Bronchial epithelial cell (primary cell): ENCODE results near the gene P2RY11. TPM values are rescaled to one million over a fixed set of nuclear protein-coding genes. Genes with fewer than 3 reads are reported as not detected.

Source experiments
- DNase-seq: peaks from one replicate; pipeline ENCODE4 v3.0.0-alpha.2; 2010; ENCODE audit warnings: low read depth
- FAIRE-seq: peaks from 2 replicates; lab custom pipeline; 2011; peaks lifted over from hg19 to GRCh38; lab: Jason Lieb, UNC
- H3K27me3 ChIP-seq: 2 replicates; pipeline ENCODE4 v1.5.1; 2011; ENCODE audit warnings: low read length; ENCODE audit not compliant: control insufficient read depth, insufficient read depth
- H3K36me3 ChIP-seq: 2 replicates; pipeline ENCODE4 v1.5.1; 2011; ENCODE audit warnings: low read length; ENCODE audit not compliant: control insufficient read depth, insufficient read depth
- H3K4me3 ChIP-seq: 2 replicates; pipeline ENCODE4 v1.5.1; 2011; ENCODE audit warnings: mild to moderate bottlenecking, low read depth, low read length, control low read depth
- CTCF ChIP-seq: IDR thresholded peaks from 2 replicates; pipeline ENCODE4 v1.5.1; 2011; ENCODE audit warnings: mild to moderate bottlenecking, moderate library complexity, low read length, control low read depth, inconsistent platforms; ENCODE audit not compliant: insufficient read depth, severe bottlenecking
- total RNA-seq: library from RNA; depleted of rRNA; stranded (reverse); fragments of >200 nt; gene quantifications from 2 replicates; pipeline ENCODE4 v1.2.1, GENCODE V29; 2014

The P2RY11 gene
- total RNA-seq, 1 donor from 2014 or later: 1.1 TPM

- FAIRE-seq (no peak), DNase-seq (no peak)
- no peak for TF ChIP-seq CTCF
- Histone ChIP-seq H3K36me3 (peaks cover 24% of the 10 kb centered on the region), H3K27me3 (no peaks in the 10 kb centered on the region), H3K4me3 (no peak overlapping the region)
Measured at GRCh38 chr19:10149427-10149826, 37.9 kb downstream of the P2RY11 start.

- Histone ChIP-seq H3K4me3 (no peak overlapping the region), H3K27me3 (no peaks in the 10 kb centered on the region), H3K36me3 (peaks cover 20% of the 10 kb centered on the region)
- no peak for TF ChIP-seq CTCF
- DNase-seq: no peak
- FAIRE-seq: no peak
Measured at GRCh38 chr19:10151521-10151920, 40.0 kb downstream of the P2RY11 start.

- Histone ChIP-seq H3K36me3 (peaks cover 20% of the 10 kb centered on the region), H3K27me3 (no peaks in the 10 kb centered on the region), H3K4me3 (no peak overlapping the region)
- TF ChIP-seq CTCF: no peak
- FAIRE-seq: no peak
- DNase-seq: no peak
Measured at GRCh38 chr19:10152100-10152499, 40.6 kb downstream of the P2RY11 start.

- Histone ChIP-seq H3K36me3 (peaks cover 25% of the 10 kb centered on the region), H3K27me3 (no peaks in the 10 kb centered on the region), H3K4me3 (no peak overlapping the region)
- no peak for TF ChIP-seq CTCF
- DNase-seq (peak; percentile 36), FAIRE-seq (no peak)
Measured at GRCh38 chr19:10155839-10156238, 44.3 kb downstream of the P2RY11 start.

GRCh38 chr19:10158071-10158470 lies 46.6 kb downstream of the P2RY11 start:
- Histone ChIP-seq H3K4me3 (no peak overlapping the region), H3K27me3 (no peaks in the 10 kb centered on the region), H3K36me3 (peaks cover 25% of the 10 kb centered on the region)
- FAIRE-seq (no peak), DNase-seq (no peak)
- no peak for TF ChIP-seq CTCF

GRCh38 chr19:10158485-10158884 lies 47.0 kb downstream of the P2RY11 start:
- Histone ChIP-seq H3K36me3 (peaks cover 27% of the 10 kb centered on the region), H3K4me3 (no peak overlapping the region), H3K27me3 (no peaks in the 10 kb centered on the region)
- FAIRE-seq (no peak), DNase-seq (no peak)
- TF ChIP-seq CTCF: no peak
